WTC11 (cell line): ENCODE measurements around the gene PCDHGA6. TPM values are rescaled to one million over a fixed set of nuclear protein-coding genes. Genes with fewer than 3 reads are reported as not detected.
A peak's percentile ranks its signal among the peaks of the same experiment; 100 is the strongest.

Experiments
- ATAC-seq: fragments of 200-7000 bp; cut with Tn5 transposase; 2 replicates; pipeline ENCODE4 v1.10.0; 2021; ENCODE audit warnings: mild to moderate bottlenecking, moderate library complexity
- CTCF ChIA-PET: fragments of 300-600 bp; sonication (Branson Sonifier 250); formaldehyde crosslinking; loops from one replicate; lab custom pipeline; 2021; ENCODE audit warnings: antibody characterized with exemption; lab: Charles Lee
- POLR2A ChIA-PET: fragments of 350-600 bp; sonication (Branson Sonifier 250); formaldehyde crosslinking; loops from one replicate; lab custom pipeline; 2021; ENCODE audit warnings: antibody characterized with exemption; lab: Charles Lee
- DNase-seq: peaks from one replicate; pipeline ENCODE4 v3.0.0; 2021; ENCODE audit warnings: low spot score
- H3K27ac Mint-ChIP-seq: 2 replicates; pipeline ENCODE4 v1.8.0; 2021; ENCODE audit warnings: mixed read lengths
- H3K27me3 Mint-ChIP-seq: 2 replicates; pipeline ENCODE4 v1.8.0; 2021; ENCODE audit warnings: low read depth, mild to moderate bottlenecking, moderate library complexity, mixed read lengths
- H3K36me3 Mint-ChIP-seq: 2 replicates; pipeline ENCODE4 v1.8.0; 2021; ENCODE audit warnings: mixed read lengths
- H3K4me1 Mint-ChIP-seq: 2 replicates; pipeline ENCODE4 v1.8.0; 2022; ENCODE audit warnings: mixed read lengths
- H3K4me3 Mint-ChIP-seq: 2 replicates; pipeline ENCODE4 v1.8.0; 2021; ENCODE audit warnings: mild to moderate bottlenecking, moderate library complexity, mixed read lengths
- H3K9me3 Mint-ChIP-seq: 2 replicates; pipeline ENCODE4 v1.8.0; 2021; ENCODE audit warnings: mixed read lengths
- CTCF ChIP-seq: fragments of 200-600 bp; IDR thresholded peaks from 2 replicates; pipeline ENCODE4 v1.8.0; 2022; ENCODE audit warnings: antibody characterized with exemption
- ELF4 ChIP-seq: sonication (generic); formaldehyde crosslinking; IDR thresholded peaks from 2 replicates; pipeline ENCODE4 v1.8.1; 2022; ENCODE audit warnings: low read depth, mild to moderate bottlenecking, moderate library complexity, missing genetic modification reagents
- FOXP4 ChIP-seq: sonication (generic); formaldehyde crosslinking; IDR thresholded peaks from 2 replicates; pipeline ENCODE4 v1.8.0; 2022; ENCODE audit warnings: mild to moderate bottlenecking, missing genetic modification reagents
- IRF2 ChIP-seq: sonication (generic); formaldehyde crosslinking; IDR thresholded peaks from 2 replicates; pipeline ENCODE4 v1.8.0; 2022; ENCODE audit warnings: low read depth, missing genetic modification reagents, borderline replicate concordance
- JAZF1 ChIP-seq: fragments of 250-450 bp; sonication (Bioruptor Pico); IDR thresholded peaks from 2 replicates; pipeline ENCODE4 v1.9.0; 2021; ENCODE audit warnings: moderate library complexity, mild to moderate bottlenecking, inconsistent platforms
- NFYB ChIP-seq: sonication (generic); formaldehyde crosslinking; conservative IDR thresholded peaks from 2 replicates; pipeline ENCODE4 v1.8.0; 2022; ENCODE audit warnings: low read depth, missing genetic modification reagents
- PRDM15 ChIP-seq: sonication (generic); formaldehyde crosslinking; IDR thresholded peaks from 2 replicates; pipeline ENCODE4 v1.8.0; 2022; ENCODE audit warnings: missing genetic modification reagents
- PREB ChIP-seq: sonication (generic); formaldehyde crosslinking; IDR thresholded peaks from 2 replicates; pipeline ENCODE4 v1.8.1; 2022; ENCODE audit warnings: mild to moderate bottlenecking, missing genetic modification reagents, moderate library complexity, borderline replicate concordance
- RORB ChIP-seq: fragments of 250-450 bp; sonication (Bioruptor Pico); IDR thresholded peaks from 2 replicates; pipeline ENCODE4 v1.9.0; 2021; ENCODE audit warnings: mild to moderate bottlenecking
- ZNF219 ChIP-seq: sonication (generic); formaldehyde crosslinking; IDR thresholded peaks from 2 replicates; pipeline ENCODE4 v1.8.0; 2023; ENCODE audit warnings: missing genetic modification reagents, mild to moderate bottlenecking, borderline replicate concordance
- ZNF396 ChIP-seq: fragments of 250-450 bp; sonication (Bioruptor Pico); IDR thresholded peaks from 2 replicates; pipeline ENCODE4 v1.8.0; 2021; ENCODE audit warnings: mild to moderate bottlenecking, moderate library complexity, borderline replicate concordance
- total RNA-seq: library from RNA; stranded (reverse); gene quantifications from 3 replicates; pipeline ENCODE4 v1.2.3, GENCODE V29; 2021
- TF ChIP-seq, protein P1 (sequence below): sonication (generic); formaldehyde crosslinking; IDR thresholded peaks from 2 replicates; pipeline ENCODE4 v1.8.0; 2023; ENCODE audit warnings: missing genetic modification reagents, mild to moderate bottlenecking, borderline replicate concordance

Gene PCDHGA6
- total RNA-seq, 1 experiment from 2014 or later = 3.3 TPM

GRCh38 chr5:141420855-141421488 lies 47.3 kb downstream of the PCDHGA6 start, which contains the start of gene PCDHGA11:
Gene PCDHGA11 (plus strand): TSS chr5:141421051. CDS start chr5:141421228, 177 bp downstream.
- H3K27me3 Mint-ChIP-seq = peaks cover 14% of the 10 kb centered on the region
- peaks cover 26% of the 10 kb centered on the region for H3K4me1 Mint-ChIP-seq
- TF ChIP-seq FOXP4 = no peak
- TF ChIP-seq CTCF = peak; percentile 68
- H3K27ac Mint-ChIP-seq = peak within 1 kb of the TSS; percentile 47
- H3K36me3 Mint-ChIP-seq = peaks cover 61% of the 10 kb centered on the region
- peak within 1 kb of the TSS; percentile 81 for H3K4me3 Mint-ChIP-seq
- peak; percentile 52 for ATAC-seq
- H3K9me3 Mint-ChIP-seq = peaks cover 35% of the 10 kb centered on the region
- ChIA-PET POLR2A (interaction anchor here (0.8 to 1.4 kb wide), 4 partner anchors 88 to 143 kb away, joined by 3 to 4 read pairs (median 3); no protein-coding TSS in a partner anchor), CTCF (interaction anchor here (0.6 to 3.6 kb wide), 50 partner anchors 8 to 326 kb away, joined by 3 to 131 read pairs (median 6); partner anchors contain the start of genes DIAPH1, PCDHB10, PCDHB11 and PCDHB14)
- peak; percentile 77 for DNase-seq

DNA sequence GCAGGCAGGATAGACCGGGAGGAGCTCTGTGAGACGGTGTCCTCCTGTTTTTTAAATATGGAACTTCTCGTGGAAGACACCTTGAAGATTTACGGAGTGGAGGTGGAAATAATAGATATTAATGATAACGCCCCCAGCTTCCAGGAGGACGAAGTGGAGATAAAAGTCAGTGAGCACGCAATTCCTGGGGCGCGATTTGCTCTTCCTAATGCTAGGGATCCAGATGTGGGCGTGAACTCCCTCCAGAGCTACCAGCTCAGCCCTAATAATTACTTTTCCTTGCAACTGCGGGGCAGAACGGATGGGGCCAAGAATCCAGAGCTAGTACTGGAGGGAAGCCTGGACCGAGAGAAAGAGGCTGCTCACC lies 47.8 kb downstream of the PCDHGA6 start:
- peaks cover 35% of the 10 kb centered on the region for H3K9me3 Mint-ChIP-seq
- CTCF ChIA-PET = interaction anchor here (0.6 to 3.6 kb wide), 45 partner anchors 9 to 327 kb away, joined by 3 to 131 read pairs (median 8); partner anchors contain the start of genes DIAPH1, PCDHB10, PCDHB11 and PCDHB14
- TF ChIP-seq IRF2 (CRISPR knock-in tag) (no peak), RORB (CRISPR knock-in tag) (no peak), CTCF (no peak), ZNF219 (no peak), NFYB (CRISPR knock-in tag) (no peak), ZNF396 (CRISPR knock-in tag) (no peak), JAZF1 (CRISPR knock-in tag) (no peak), PREB (no peak), PRDM15 (no peak), ELF4 (CRISPR knock-in tag) (no peak)
- TF ChIP-seq, protein P1, sequence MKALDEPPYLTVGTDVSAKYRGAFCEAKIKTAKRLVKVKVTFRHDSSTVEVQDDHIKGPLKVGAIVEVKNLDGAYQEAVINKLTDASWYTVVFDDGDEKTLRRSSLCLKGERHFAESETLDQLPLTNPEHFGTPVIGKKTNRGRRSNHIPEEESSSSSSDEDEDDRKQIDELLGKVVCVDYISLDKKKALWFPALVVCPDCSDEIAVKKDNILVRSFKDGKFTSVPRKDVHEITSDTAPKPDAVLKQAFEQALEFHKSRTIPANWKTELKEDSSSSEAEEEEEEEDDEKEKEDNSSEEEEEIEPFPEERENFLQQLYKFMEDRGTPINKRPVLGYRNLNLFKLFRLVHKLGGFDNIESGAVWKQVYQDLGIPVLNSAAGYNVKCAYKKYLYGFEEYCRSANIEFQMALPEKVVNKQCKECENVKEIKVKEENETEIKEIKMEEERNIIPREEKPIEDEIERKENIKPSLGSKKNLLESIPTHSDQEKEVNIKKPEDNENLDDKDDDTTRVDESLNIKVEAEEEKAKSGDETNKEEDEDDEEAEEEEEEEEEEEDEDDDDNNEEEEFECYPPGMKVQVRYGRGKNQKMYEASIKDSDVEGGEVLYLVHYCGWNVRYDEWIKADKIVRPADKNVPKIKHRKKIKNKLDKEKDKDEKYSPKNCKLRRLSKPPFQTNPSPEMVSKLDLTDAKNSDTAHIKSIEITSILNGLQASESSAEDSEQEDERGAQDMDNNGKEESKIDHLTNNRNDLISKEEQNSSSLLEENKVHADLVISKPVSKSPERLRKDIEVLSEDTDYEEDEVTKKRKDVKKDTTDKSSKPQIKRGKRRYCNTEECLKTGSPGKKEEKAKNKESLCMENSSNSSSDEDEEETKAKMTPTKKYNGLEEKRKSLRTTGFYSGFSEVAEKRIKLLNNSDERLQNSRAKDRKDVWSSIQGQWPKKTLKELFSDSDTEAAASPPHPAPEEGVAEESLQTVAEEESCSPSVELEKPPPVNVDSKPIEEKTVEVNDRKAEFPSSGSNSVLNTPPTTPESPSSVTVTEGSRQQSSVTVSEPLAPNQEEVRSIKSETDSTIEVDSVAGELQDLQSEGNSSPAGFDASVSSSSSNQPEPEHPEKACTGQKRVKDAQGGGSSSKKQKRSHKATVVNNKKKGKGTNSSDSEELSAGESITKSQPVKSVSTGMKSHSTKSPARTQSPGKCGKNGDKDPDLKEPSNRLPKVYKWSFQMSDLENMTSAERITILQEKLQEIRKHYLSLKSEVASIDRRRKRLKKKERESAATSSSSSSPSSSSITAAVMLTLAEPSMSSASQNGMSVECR = no peak
- TF ChIP-seq, all 79 proteins: peak for 0
- POLR2A ChIA-PET = interaction anchor here (1.3 kb wide), 2 partner anchors 92 to 139 kb away, joined by 3 read pairs; no protein-coding TSS in a partner anchor
- DNase-seq = no peak
- ATAC-seq = no peak
- Mint-ChIP-seq H3K27me3 (peaks cover 14% of the 10 kb centered on the region), H3K4me1 (peaks cover 26% of the 10 kb centered on the region), H3K4me3 (peak overlapping the region; percentile 81), H3K36me3 (peaks cover 65% of the 10 kb centered on the region), H3K27ac (no peak overlapping the region; the same call in 1 of the 2 replicates)
